GM12865 (cell line): Measurements from ENCODE around the gene CLEC16A.

ENCODE experiments used
- DNase-seq: peaks from one replicate; pipeline ENCODE4 v3.0.0; 2010; ENCODE audit warnings: low read depth
- H3K4me3 ChIP-seq: 2 replicates; pipeline ENCODE4 v1.5.1; 2011; ENCODE audit warnings: mild to moderate bottlenecking, low read depth, low read length, control low read depth
- CTCF ChIP-seq: IDR thresholded peaks from 2 replicates; pipeline ENCODE4 v1.5.1; 2011; ENCODE audit warnings: low read length, control low read depth, low read depth, inconsistent platforms; ENCODE audit not compliant: insufficient read depth; ENCODE audit errors: missing control alignments

The CLEC16A gene

GRCh38 chr16:11147033-11147753 lies 202.8 kb downstream of the CLEC16A start:
- TF ChIP-seq CTCF = no peak
- no peak overlapping the region for H3K4me3 ChIP-seq
- no peak for DNase-seq

GRCh38 chr16:11147754-11148444 lies 203.5 kb downstream of the CLEC16A start:
- no peak for TF ChIP-seq CTCF
- no peak for DNase-seq
- no peak overlapping the region for H3K4me3 ChIP-seq

- DNase-seq = no peak
- H3K4me3 ChIP-seq = no peak overlapping the region
- no peak for TF ChIP-seq CTCF
Observed at GRCh38 chr16:11149011-11149616, 204.8 kb downstream of the CLEC16A start.

- no peak for DNase-seq
- no peak for TF ChIP-seq CTCF
Observed at GRCh38 chr16:11150190-11150589, 205.8 kb downstream of the CLEC16A start.

GRCh38 chr16:11151156-11151884 lies 207.0 kb downstream of the CLEC16A start:
- no peak for DNase-seq
- TF ChIP-seq CTCF = no peak
- no peak overlapping the region for H3K4me3 ChIP-seq

More at GRCh38 chr16:11150190-11150589, 205.8 kb downstream of the CLEC16A start:
- H3K4me3 ChIP-seq = no peak overlapping the region

GRCh38 chr16:11151885-11152629 lies 207.7 kb downstream of the CLEC16A start:
- H3K4me3 ChIP-seq = no peak overlapping the region
- TF ChIP-seq CTCF = no peak
- no peak for DNase-seq
